T-helper 9 cell (primary cell): ENCODE measurements around the gene CFHR1.

ENCODE experiments used
- DNase-seq: peaks from one replicate; pipeline ENCODE4 v3.0.0-alpha.2; 2020

CFHR1 gene

DNA sequence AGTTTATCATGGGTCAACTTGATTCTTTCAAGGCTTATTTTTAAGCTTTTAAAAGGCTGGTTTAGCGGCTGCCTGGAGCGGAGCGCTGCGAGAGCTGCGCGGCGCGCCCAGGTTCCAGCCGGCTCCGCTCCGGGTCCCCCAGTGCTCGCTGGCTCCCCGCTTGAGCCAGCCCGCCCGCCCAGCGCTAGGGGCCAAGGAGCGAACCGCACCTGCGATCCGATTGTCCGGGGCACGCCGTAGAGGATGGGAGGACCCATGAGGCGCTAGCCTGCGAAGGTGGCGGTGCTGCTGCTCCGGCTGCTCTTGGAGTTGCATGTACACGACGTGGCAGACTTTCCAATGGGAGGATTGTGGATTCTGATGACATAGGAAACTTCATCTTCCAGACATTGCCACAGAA is 58.4 kb downstream of the CFHR1 start:
- no peak for DNase-seq
